K562 (cell line): Measurements from ENCODE around the gene P2RY8.
"Not testable (repeated sequence)": the region's sequence is repeated elsewhere in the genome, so short reads cannot be mapped to it uniquely, and the experiment has no call there.

Experiments used
- ILK ChIP-seq: fragments of 450-650 bp; IDR thresholded peaks from 2 replicates; pipeline ENCODE4 v1.6.1; 2016; ENCODE audit warnings: missing genetic modification characterization, low read depth, mild to moderate bottlenecking, missing compliant biosample characterization, moderate library complexity, borderline replicate concordance
- POLR2H ChIP-seq: IDR thresholded peaks from 2 replicates; pipeline ENCODE4 v1.6.1; 2016; ENCODE audit warnings: missing genetic modification characterization, low read depth, mild to moderate bottlenecking, control low read depth, missing compliant biosample characterization, moderate library complexity
- TF ChIP-seq, protein P1 (sequence below): fragments of 450-650 bp; conservative IDR thresholded peaks from 2 replicates; pipeline ENCODE4 v1.6.1; 2016; ENCODE audit warnings: missing genetic modification characterization, low read depth, mild to moderate bottlenecking, control low read depth, missing compliant biosample characterization

DNA sequence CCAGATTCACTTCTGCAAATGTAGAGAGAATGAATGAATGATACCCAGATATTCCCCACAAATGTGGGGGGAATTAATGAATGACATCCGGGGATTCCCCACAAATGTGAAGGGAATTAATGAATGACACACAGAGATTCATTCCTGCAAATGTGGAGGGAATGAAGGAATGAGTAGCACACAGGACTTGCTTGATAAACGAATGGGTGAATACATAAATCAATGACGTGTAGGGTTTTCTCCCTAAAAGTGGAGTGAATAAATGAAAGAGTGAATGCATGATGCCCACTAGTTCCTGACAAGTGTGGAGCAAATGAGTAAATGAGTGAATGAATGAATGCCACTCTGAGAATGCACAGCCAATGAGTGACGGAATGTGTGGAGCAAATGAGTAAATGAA lies 45.7 kb downstream of the P2RY8 start:
- TF ChIP-seq ILK, POLR2H (tag): not testable (repeated sequence)
- TF ChIP-seq, protein P1, sequence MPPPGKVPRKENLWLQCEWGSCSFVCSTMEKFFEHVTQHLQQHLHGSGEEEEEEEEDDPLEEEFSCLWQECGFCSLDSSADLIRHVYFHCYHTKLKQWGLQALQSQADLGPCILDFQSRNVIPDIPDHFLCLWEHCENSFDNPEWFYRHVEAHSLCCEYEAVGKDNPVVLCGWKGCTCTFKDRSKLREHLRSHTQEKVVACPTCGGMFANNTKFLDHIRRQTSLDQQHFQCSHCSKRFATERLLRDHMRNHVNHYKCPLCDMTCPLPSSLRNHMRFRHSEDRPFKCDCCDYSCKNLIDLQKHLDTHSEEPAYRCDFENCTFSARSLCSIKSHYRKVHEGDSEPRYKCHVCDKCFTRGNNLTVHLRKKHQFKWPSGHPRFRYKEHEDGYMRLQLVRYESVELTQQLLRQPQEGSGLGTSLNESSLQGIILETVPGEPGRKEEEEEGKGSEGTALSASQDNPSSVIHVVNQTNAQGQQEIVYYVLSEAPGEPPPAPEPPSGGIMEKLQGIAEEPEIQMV (tag), result not testable (repeated sequence)
